Hepatocyte (in vitro differentiated cells): ENCODE measurements around the gene CBS. TPM values are rescaled to one million over a fixed set of nuclear protein-coding genes. Genes with fewer than 3 reads are reported as not detected.

Experiments
- DNase-seq: peaks from one replicate; pipeline ENCODE4 v3.0.0-alpha.2; 2016; ENCODE audit warnings: low spot score
- H2AFZ ChIP-seq: fragments of 200-600 bp; sonication (generic); 2 replicates; pipeline ENCODE4 v1.6.0; 2016; ENCODE audit warnings: antibody characterized with exemption, mild to moderate bottlenecking
- H3K27ac ChIP-seq: fragments of 200-600 bp; sonication (generic); 2 replicates; pipeline ENCODE4 v1.5.1; 2016; ENCODE audit warnings: mild to moderate bottlenecking
- H3K27me3 ChIP-seq: fragments of 200-600 bp; sonication (generic); 2 replicates; pipeline ENCODE4 v1.6.1; 2016
- H3K36me3 ChIP-seq: fragments of 200-600 bp; sonication (generic); replicated peaks from 2 replicates; pipeline ENCODE4 v1.5.1; 2016; ENCODE audit warnings: low read depth; ENCODE audit not compliant: insufficient read depth
- H3K4me1 ChIP-seq: fragments of 200-600 bp; sonication (generic); 2 replicates; pipeline ENCODE4 v1.5.1; 2016; ENCODE audit warnings: mild to moderate bottlenecking, moderate library complexity; ENCODE audit not compliant: insufficient read depth
- H3K4me2 ChIP-seq: fragments of 200-600 bp; sonication (generic); 2 replicates; pipeline ENCODE4 v1.6.0; 2016
- H3K4me3 ChIP-seq: fragments of 200-600 bp; sonication (generic); 2 replicates; pipeline ENCODE4 v1.5.1; 2016; ENCODE audit warnings: mild to moderate bottlenecking
- H3K79me2 ChIP-seq: fragments of 200-600 bp; sonication (generic); 2 replicates; pipeline ENCODE4 v1.6.0; 2017; ENCODE audit warnings: mild to moderate bottlenecking
- H3K9me2 ChIP-seq: fragments of 200-600 bp; sonication (generic); replicated peaks from 2 replicates; pipeline ENCODE4 v1.6.0; 2017; ENCODE audit warnings: mild to moderate bottlenecking; ENCODE audit not compliant: insufficient read depth
- H3K9me3 ChIP-seq: fragments of 200-600 bp; sonication (generic); 2 replicates; pipeline ENCODE4 v1.5.1; 2016; ENCODE audit warnings: low read depth, mild to moderate bottlenecking
- H4K20me1 ChIP-seq: fragments of 200-600 bp; sonication (generic); 2 replicates; pipeline ENCODE4 v1.6.0; 2016; ENCODE audit warnings: mild to moderate bottlenecking; ENCODE audit not compliant: insufficient read depth, poor library complexity, severe bottlenecking
- EZH2 ChIP-seq: fragments of 200-600 bp; sonication (generic); IDR thresholded peaks from 2 replicates; pipeline ENCODE4 v1.6.1; 2016; ENCODE audit warnings: antibody characterized with exemption, mild to moderate bottlenecking, borderline replicate concordance
- EZH2phosphoT487 ChIP-seq: fragments of 200-600 bp; sonication (generic); IDR thresholded peaks from one replicate; pipeline ENCODE4 v1.6.1; 2018; ENCODE audit warnings: antibody characterized with exemption, mild to moderate bottlenecking, low read depth, moderate library complexity; ENCODE audit not compliant: unreplicated experiment, severe bottlenecking
- WGBS: methylation state at CpG from one replicate; pipeline ENCODE4 v1.1.6; 2016; ENCODE audit warnings: low lambda C conversion rate; ENCODE audit errors: missing lambda C conversion rate; 5-methylcytosine and 5-hydroxymethylcytosine counted together
- polyA plus RNA-seq: library from polyadenylated mRNA; unstranded; fragments of >200 nt; fragmentation: Nextera tagmentation; extraction: Ambion mirVana; gene quantifications from 2 replicates; pipeline ENCODE4 v1.2.1, GENCODE V29; 2016
- total RNA-seq: library from RNA; depleted of rRNA; stranded (reverse); fragments of >200 nt; gene quantifications from 2 replicates; pipeline ENCODE4 v1.2.3, GENCODE V29; 2014
- TF ChIP-seq, protein P1 (sequence below): fragments of 200-600 bp; sonication (generic); IDR thresholded peaks from 2 replicates; pipeline ENCODE4 v1.5.1; 2016; ENCODE audit warnings: antibody characterized with exemption, mild to moderate bottlenecking; ENCODE audit not compliant: poor library complexity

The CBS gene
- total and polyA plus RNA-seq, 2 experiments from 2014 or later = 23.7 to 35.8 TPM

DNA sequence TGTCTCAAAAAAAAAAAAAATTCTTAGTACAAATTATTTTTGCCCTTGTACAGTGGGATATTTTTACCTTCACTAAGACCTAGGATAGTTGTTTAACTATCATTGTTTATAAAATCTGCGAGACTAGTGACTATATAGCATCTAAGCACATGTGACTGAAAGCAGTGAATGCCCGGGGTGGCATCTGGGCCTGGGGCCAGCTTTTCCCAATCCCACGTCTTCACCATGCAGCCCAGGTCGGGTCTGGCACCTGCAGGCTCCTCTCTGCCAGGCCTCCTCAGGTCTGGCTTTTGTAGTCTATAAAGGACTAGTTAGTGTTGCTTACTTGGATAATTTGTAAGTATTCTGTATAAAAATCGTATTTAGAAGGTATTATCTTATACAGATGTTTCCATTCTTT lies 40.8 kb downstream of the CBS start:
- no peak for DNase-seq
- Histone ChIP-seq H3K4me3 (no peak overlapping the region), H3K36me3 (no peaks in the 10 kb centered on the region), H4K20me1 (no peaks in the 10 kb centered on the region), H3K27me3 (no peaks in the 10 kb centered on the region), H3K9me2 (no peaks in the 10 kb centered on the region), H3K27ac (no peak overlapping the region), H3K4me1 (no peaks in the 10 kb centered on the region), H3K79me2 (no peaks in the 10 kb centered on the region), H3K9me3 (no peaks in the 10 kb centered on the region), H2AFZ (no peak overlapping the region), H3K4me2 (no peak overlapping the region)
- 81% methylated on average over 5 of the region's 5 CpGs for WGBS
- no peak for TF ChIP-seq EZH2phosphoT487
- TF ChIP-seq EZH2 = no peak

DNA sequence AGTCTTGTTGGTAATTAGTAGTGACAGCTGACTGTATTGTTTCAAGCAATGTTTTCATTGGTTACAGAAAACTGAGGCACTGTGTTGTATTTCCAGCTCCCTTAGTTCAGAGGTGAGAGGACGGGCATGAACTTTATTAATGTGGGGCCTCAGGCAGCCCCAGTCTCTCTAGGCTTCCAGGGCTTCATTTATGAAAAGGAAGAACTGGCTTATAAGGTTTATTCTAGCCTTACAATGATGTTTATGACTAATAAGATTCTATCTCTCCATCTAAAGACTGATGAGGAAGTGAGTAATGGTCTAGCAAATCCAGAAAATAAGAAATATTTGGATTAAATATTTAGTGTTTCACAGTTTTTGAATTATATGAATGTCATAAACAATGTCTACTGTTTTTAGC lies 41.5 kb downstream of the CBS start:
- H3K9me2 ChIP-seq = no peaks in the 10 kb centered on the region
- no peaks in the 10 kb centered on the region for H3K36me3 ChIP-seq
- no peak overlapping the region for H3K27ac ChIP-seq
- no peaks in the 10 kb centered on the region for H3K4me1 ChIP-seq
- H4K20me1 ChIP-seq = no peaks in the 10 kb centered on the region
- DNase-seq = no peak
- no peak overlapping the region for H3K4me3 ChIP-seq
- no peak for TF ChIP-seq EZH2phosphoT487
- TF ChIP-seq, protein P1, sequence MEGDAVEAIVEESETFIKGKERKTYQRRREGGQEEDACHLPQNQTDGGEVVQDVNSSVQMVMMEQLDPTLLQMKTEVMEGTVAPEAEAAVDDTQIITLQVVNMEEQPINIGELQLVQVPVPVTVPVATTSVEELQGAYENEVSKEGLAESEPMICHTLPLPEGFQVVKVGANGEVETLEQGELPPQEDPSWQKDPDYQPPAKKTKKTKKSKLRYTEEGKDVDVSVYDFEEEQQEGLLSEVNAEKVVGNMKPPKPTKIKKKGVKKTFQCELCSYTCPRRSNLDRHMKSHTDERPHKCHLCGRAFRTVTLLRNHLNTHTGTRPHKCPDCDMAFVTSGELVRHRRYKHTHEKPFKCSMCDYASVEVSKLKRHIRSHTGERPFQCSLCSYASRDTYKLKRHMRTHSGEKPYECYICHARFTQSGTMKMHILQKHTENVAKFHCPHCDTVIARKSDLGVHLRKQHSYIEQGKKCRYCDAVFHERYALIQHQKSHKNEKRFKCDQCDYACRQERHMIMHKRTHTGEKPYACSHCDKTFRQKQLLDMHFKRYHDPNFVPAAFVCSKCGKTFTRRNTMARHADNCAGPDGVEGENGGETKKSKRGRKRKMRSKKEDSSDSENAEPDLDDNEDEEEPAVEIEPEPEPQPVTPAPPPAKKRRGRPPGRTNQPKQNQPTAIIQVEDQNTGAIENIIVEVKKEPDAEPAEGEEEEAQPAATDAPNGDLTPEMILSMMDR = no peak
- TF ChIP-seq EZH2 = no peak
- no peak overlapping the region for H3K4me2 ChIP-seq
- H3K79me2 ChIP-seq = no peaks in the 10 kb centered on the region
- 83% methylated on average over 1 of the region's 1 CpG for WGBS
- H2AFZ ChIP-seq = no peak overlapping the region
- no peaks in the 10 kb centered on the region for H3K9me3 ChIP-seq
- no peaks in the 10 kb centered on the region for H3K27me3 ChIP-seq

DNA sequence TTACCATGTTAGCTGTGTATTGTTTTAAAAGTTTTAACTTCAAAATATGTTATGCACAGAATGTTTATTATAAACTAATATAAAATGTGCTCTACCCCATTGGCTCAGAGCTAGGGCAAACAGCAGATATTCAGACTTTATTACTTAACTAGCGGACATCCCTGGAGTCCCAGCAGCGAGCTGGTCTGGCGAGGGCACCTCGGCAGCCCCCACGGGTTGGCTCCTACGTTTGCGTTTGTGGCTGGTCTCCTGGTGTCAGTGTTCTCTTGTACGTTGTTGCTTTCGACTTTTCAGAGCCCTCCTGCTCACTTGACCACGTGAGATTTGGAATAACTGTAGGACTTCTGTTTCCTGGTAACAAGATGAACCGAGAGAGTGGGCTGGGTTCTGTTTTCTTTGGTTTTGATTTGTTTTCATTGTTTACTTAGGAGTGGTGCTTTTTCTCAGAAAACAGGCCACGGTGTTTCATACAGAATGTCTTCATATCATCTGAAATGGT lies 44.5 kb downstream of the CBS start:
- Histone ChIP-seq H3K27ac (no peak overlapping the region), H3K4me1 (no peaks in the 10 kb centered on the region), H3K27me3 (no peaks in the 10 kb centered on the region), H3K9me2 (no peaks in the 10 kb centered on the region), H3K9me3 (no peaks in the 10 kb centered on the region), H3K4me2 (no peak overlapping the region), H3K36me3 (no peaks in the 10 kb centered on the region), H3K4me3 (no peak overlapping the region), H2AFZ (no peak overlapping the region), H3K79me2 (no peaks in the 10 kb centered on the region), H4K20me1 (no peaks in the 10 kb centered on the region)
- TF ChIP-seq, protein P1 = no peak
- TF ChIP-seq EZH2 (no peak), EZH2phosphoT487 (no peak)
- 94% methylated on average over 12 of the region's 12 CpGs for WGBS
- DNase-seq = no peak

DNA sequence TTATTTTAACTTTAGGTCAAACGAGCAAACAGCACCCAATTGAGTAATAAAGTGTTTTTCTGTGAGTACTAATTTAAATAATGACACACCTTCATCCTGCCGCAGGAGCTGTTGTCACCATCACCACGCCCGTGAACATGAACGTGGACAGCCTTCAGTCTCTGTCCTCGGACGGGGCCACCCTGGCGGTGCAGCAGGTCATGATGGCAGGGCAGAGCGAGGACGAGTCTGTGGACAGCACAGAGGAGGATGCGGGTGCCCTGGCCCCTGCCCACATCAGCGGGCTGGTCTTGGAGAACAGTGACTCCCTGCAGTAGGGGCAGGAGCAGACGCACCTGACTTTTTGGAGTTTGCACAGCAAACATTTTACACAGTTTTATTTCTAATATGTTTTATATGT lies 45.9 kb downstream of the CBS start:
- Histone ChIP-seq H2AFZ (no peak overlapping the region), H3K4me3 (no peak overlapping the region), H3K9me2 (no peaks in the 10 kb centered on the region), H3K79me2 (no peaks in the 10 kb centered on the region), H3K36me3 (no peaks in the 10 kb centered on the region), H3K27me3 (no peaks in the 10 kb centered on the region), H3K4me1 (no peaks in the 10 kb centered on the region), H4K20me1 (no peaks in the 10 kb centered on the region), H3K27ac (no peak overlapping the region), H3K4me2 (no peak overlapping the region), H3K9me3 (no peaks in the 10 kb centered on the region)
- TF ChIP-seq EZH2phosphoT487 = no peak
- no peak for TF ChIP-seq EZH2
- TF ChIP-seq, protein P1 = no peak
- WGBS = 89% methylated on average over 13 of the region's 13 CpGs
- DNase-seq = no peak
